ENCODE results near the gene ERICH3.

DNA sequence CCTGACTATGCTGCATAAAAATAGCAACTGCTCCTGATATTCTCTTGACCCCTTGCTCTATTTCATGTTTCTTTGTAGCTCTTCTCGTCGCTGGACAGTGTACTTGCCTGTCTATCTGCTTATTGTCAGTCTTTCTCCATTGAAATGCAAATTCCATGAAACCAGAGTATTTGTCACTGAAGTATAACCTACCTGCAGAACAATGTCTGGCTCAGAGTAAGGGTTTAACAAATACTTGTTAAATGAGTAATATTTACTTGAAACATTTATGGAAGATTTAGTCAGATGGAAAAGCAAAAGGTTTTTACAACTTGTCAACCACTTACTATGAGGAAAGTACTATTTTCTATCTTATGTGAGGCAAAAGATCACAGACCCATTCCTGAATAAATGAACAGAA, 19.9 kb upstream of the ERICH3 start:
- TF ChIP-seq, protein P1, sequence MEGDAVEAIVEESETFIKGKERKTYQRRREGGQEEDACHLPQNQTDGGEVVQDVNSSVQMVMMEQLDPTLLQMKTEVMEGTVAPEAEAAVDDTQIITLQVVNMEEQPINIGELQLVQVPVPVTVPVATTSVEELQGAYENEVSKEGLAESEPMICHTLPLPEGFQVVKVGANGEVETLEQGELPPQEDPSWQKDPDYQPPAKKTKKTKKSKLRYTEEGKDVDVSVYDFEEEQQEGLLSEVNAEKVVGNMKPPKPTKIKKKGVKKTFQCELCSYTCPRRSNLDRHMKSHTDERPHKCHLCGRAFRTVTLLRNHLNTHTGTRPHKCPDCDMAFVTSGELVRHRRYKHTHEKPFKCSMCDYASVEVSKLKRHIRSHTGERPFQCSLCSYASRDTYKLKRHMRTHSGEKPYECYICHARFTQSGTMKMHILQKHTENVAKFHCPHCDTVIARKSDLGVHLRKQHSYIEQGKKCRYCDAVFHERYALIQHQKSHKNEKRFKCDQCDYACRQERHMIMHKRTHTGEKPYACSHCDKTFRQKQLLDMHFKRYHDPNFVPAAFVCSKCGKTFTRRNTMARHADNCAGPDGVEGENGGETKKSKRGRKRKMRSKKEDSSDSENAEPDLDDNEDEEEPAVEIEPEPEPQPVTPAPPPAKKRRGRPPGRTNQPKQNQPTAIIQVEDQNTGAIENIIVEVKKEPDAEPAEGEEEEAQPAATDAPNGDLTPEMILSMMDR (conservative IDR thresholded peaks at IDR 0.05; ENCODE audit: low read length) = no peak
- no peak for TF ChIP-seq EZH2phosphoT487 (IDR thresholded peaks at IDR 0.05; ENCODE audit: borderline replicate concordance)

Measured in Loucy (cell line).